Stomach (tissue), 9 donors: ENCODE results near the gene ELF4. TPM values are rescaled to one million over a fixed set of nuclear protein-coding genes. Genes with fewer than 3 reads are reported as not detected.

ENCODE experiments used
- DNase-seq, 2 donors: peaks; one replicate each; pipeline versions ENCODE4 v3.0.0 to v3.0.0-alpha.2; 2013 to 2019
- H3K27ac ChIP-seq, 5 donors: fragments of 200-600 bp in 4 of 5; sonication (generic) in 4 of 5; one replicate each; pipeline ENCODE4 v1.5.1; 2013 to 2019; ENCODE audit warnings: mild to moderate bottlenecking in 1 of 5, moderate library complexity in 1 of 5
- H3K27me3 ChIP-seq, 3 donors: fragments of 200-600 bp; sonication (generic); one replicate each; pipeline ENCODE4 v1.5.1; 2017 to 2019; ENCODE audit warnings: mixed run types in 1 of 3
- H3K36me3 ChIP-seq, 4 donors: fragments of 200-600 bp; sonication (generic); 1 replicate in 3 of 4; 2 replicates in 1 of 4; pipeline ENCODE4 v1.5.1; 2016 to 2019
- H3K4me1 ChIP-seq, 4 donors: fragments of 200-600 bp; sonication (generic); one replicate each; pipeline ENCODE4 v1.5.1; 2016 to 2019
- H3K4me3 ChIP-seq, 4 donors: fragments of 200-600 bp; sonication (generic) in 3 of 4; one replicate each; pipeline ENCODE4 v1.5.1; 2016 to 2019; ENCODE audit warnings: mild to moderate bottlenecking in 1 of 4
- H3K9me3 ChIP-seq, 4 donors: fragments of 200-600 bp; sonication (generic); one replicate each; pipeline ENCODE4 v1.5.1; 2016 to 2019
- CTCF ChIP-seq, 7 experiments: fragments of 450-650 bp in 4 of 7; fragments of 200-600 bp in 3 of 7; sonication (generic) in 3 of 7; IDR thresholded peaks; one replicate each; pipeline ENCODE4 v1.5.1; 2016 to 2019; ENCODE audit warnings: antibody characterized with exemption in 7 of 7, control low read depth in 2 of 7, mild to moderate bottlenecking in 1 of 7
- EP300 ChIP-seq: sonication (generic); formaldehyde crosslinking; IDR thresholded peaks from one replicate; pipeline ENCODE4 v1.6.1; 2017; ENCODE audit warnings: antibody characterized with exemption
- POLR2A ChIP-seq, 4 donors: fragments of 450-650 bp; IDR thresholded peaks; one replicate each; pipeline ENCODE4 v1.6.1; 2016; ENCODE audit warnings: antibody characterized with exemption in 4 of 4, control low read depth in 2 of 4, mild to moderate bottlenecking in 1 of 4, moderate library complexity in 1 of 4
- POLR2AphosphoS5 ChIP-seq, 3 donors: sonication (generic); formaldehyde crosslinking; IDR thresholded peaks; one replicate each; pipeline ENCODE4 v1.6.1; 2016; ENCODE audit warnings: antibody characterized with exemption in 3 of 3
- WGBS, 5 donors: extraction: QIAGEN DNeasy Blood & Tissue Kit in 3 of 5; methylation state at CpG; one replicate each; pipeline versions ENCODE4 v1.1.5 to v1.1.7; 2013 to 2018; 5-methylcytosine and 5-hydroxymethylcytosine counted together
- intact Hi-C: fragments of 100-400 bp; cut with DNase I; formaldehyde crosslinking; loops from one replicate; pipeline ENCODE4 v1.15.1; 2023; ENCODE audit warnings: low total_unique reads
- polyA plus RNA-seq, 3 donors: library from polyadenylated mRNA; stranded (reverse); fragments of 200-250 nt; gene quantifications; one replicate each; pipeline ENCODE4 v1.2.3, GENCODE V29; 2013
- total RNA-seq, 5 donors: library from RNA; depleted of rRNA; stranded (reverse); fragments of >200 nt; gene quantifications; one replicate each; pipeline versions ENCODE4 v1.1.0 to v1.2.3, GENCODE V29; 2014 to 2016
- donor health status: healthy with polysubstance abuse.
- donor health status: Bipolar disorder and iron deficiency.
- donor health status: healthy.

Gene ELF4
- total and polyA plus RNA-seq, 8 donors: 3.9 to 34.5 (median 12.7) TPM

GRCh38 chrX:130091980-130092522 is 18.2 kb downstream of the ELF4 start:
- Histone ChIP-seq H3K27me3 (no peaks in the 10 kb centered on the region), H3K9me3 (no peaks in the 10 kb centered on the region), H3K4me1 (peaks cover 0 to 47% (median 20%) of the 10 kb centered on the region in 4 donors), H3K36me3 (no peaks in the 10 kb centered on the region), H3K27ac (peak overlapping the region; percentile 0 to 72 (median 54)), H3K4me3 (no peak overlapping the region)
- TF ChIP-seq POLR2A (IDR thresholded peaks at IDR 0.05): no peak
- no peak for TF ChIP-seq EP300
- TF ChIP-seq CTCF (IDR thresholded peaks at IDR 0.05): no peak
- TF ChIP-seq POLR2AphosphoS5 (IDR thresholded peaks at IDR 0.05): no peak
- intact Hi-C loops: no loop called here
- peak; percentile 63 to 82 for DNase-seq
- 31 to 49% (median 38%) methylated on average over 4 to 10 of the region's 10 CpGs for WGBS, 5 donors

GRCh38 chrX:130090364-130090763 is 19.9 kb downstream of the ELF4 start:
- DNase-seq: no peak
- no peaks in the 10 kb centered on the region for H3K27me3 ChIP-seq
- H3K9me3 ChIP-seq: no peaks in the 10 kb centered on the region
- no peaks in the 10 kb centered on the region for H3K36me3 ChIP-seq
- WGBS, 5 donors: 74 to 83% (median 80%) methylated on average over 3 of the region's 3 CpGs
- no peak overlapping the region for H3K4me3 ChIP-seq
- intact Hi-C loops: no loop called here
- peak overlapping the region in 1 of 5 donors; percentile 39 for H3K27ac ChIP-seq
- TF ChIP-seq EP300 (no peak), CTCF (IDR thresholded peaks at IDR 0.05) (no peak), POLR2AphosphoS5 (IDR thresholded peaks at IDR 0.05) (no peak), POLR2A (IDR thresholded peaks at IDR 0.05) (no peak)
- H3K4me1 ChIP-seq: peaks cover 0 to 61% (median 25%) of the 10 kb centered on the region in 4 donors

- TF ChIP-seq CTCF (IDR thresholded peaks at IDR 0.05): no peak
- TF ChIP-seq EP300: no peak
- no peak for TF ChIP-seq POLR2A (IDR thresholded peaks at IDR 0.05)
- no peak for TF ChIP-seq POLR2AphosphoS5 (IDR thresholded peaks at IDR 0.05)
- no peaks in the 10 kb centered on the region for H3K36me3 ChIP-seq
- no peak for DNase-seq
- H3K4me3 ChIP-seq: peak overlapping the region in 2 of 4 donors; percentile 9 to 22
- WGBS, 5 donors: 71 to 78% (median 73%) methylated on average over 9 to 13 of the region's 13 CpGs
- peak overlapping the region in 4 of 5 donors; percentile 37 to 79 (median 54) for H3K27ac ChIP-seq
- no peaks in the 10 kb centered on the region for H3K9me3 ChIP-seq
- H3K27me3 ChIP-seq: no peaks in the 10 kb centered on the region
- intact Hi-C loops: no loop called here
- H3K4me1 ChIP-seq: peaks cover 3 to 71% (median 29%) of the 10 kb centered on the region in 4 donors
These were observed 23.7 kb downstream of the ELF4 start for GRCh38 chrX:130086447-130087206.

- H3K9me3 ChIP-seq: no peaks in the 10 kb centered on the region
- DNase-seq: no peak
- peaks cover 0 to 4% (median under 1%) of the 10 kb centered on the region in 4 donors for H3K36me3 ChIP-seq
- intact Hi-C loops: no loop called here
- H3K27ac ChIP-seq: peak overlapping the region; percentile 28 to 79 (median 41)
- H3K4me1 ChIP-seq: peaks cover 4 to 76% (median 33%) of the 10 kb centered on the region in 4 donors
- H3K27me3 ChIP-seq: no peaks in the 10 kb centered on the region
- 50 to 67% (median 63%) methylated on average over 10 to 11 of the region's 11 CpGs for WGBS, 5 donors
- TF ChIP-seq POLR2A (IDR thresholded peaks at IDR 0.05) (no peak), POLR2AphosphoS5 (IDR thresholded peaks at IDR 0.05) (no peak), CTCF (IDR thresholded peaks at IDR 0.05) (no peak), EP300 (no peak)
- peak overlapping the region in 2 of 4 donors; percentile 9 to 16 for H3K4me3 ChIP-seq
These were observed 24.5 kb downstream of the ELF4 start for GRCh38 chrX:130085551-130086446.
